Measurements from ENCODE around the gene BMP6.

The BMP6 gene

DNA sequence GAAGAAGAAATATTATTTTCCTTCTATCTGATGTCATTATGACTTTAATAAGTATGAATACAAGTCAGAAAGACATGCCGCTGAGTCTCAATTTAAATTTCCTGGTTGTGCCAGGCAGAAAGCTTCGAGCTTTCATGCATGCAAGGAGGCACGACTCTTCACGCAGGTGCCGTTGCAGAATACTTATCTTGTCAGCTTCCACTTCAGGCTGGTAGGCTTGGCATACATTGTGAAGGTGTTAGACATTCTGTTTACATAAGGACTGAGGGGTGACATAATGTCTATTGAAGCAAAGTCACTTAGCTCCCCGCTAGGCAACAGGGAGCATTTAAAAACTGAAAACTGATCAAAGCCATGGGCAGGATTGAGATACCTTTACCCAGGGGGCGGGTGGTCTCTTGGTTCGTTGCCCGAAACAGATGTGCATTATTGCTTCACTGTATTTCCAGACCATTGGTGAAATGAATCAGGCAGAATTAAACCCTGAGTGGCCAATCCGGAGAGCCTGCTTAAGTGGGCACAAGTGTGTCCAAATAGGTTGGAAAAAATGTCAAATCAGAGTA lies 16.4 kb downstream of the BMP6 start:
- Histone ChIP-seq H2AFZ (ENCODE audit: low read depth, low read length) (no peak overlapping the region), H3K4me1 (ENCODE audit: insufficient read depth, low read length) (no peaks in the 10 kb centered on the region), H3K9me3 (ENCODE audit: low read length) (no peaks in the 10 kb centered on the region), H3K27me3 (ENCODE audit: insufficient read depth, low read length) (peaks cover 26% of the 10 kb centered on the region), H3K36me3 (ENCODE audit: insufficient read depth, low read length) (no peaks in the 10 kb centered on the region), H3K4me3 (ENCODE audit: low read length) (no peak overlapping the region)

DNA sequence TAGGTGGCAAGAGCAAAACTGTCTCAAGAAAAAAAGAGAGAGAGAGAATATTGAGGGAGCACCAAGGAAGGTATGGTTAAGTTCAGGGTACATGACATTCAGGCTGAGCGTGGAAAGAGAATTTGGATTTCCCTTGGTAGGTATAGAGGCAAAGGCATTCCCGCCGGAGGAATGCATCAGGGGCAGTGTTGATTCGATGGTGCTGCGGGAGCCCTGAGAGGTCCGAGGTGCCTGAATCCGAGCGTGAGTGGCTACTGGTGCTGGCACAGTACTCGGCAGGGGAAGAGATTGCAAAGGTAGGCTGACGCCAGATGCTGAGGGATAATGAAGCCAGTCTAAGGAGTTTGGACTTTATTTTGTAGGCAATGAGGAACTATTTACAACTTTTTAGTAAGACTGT lies 20.0 kb downstream of the BMP6 start:
- H3K9me3 ChIP-seq (ENCODE audit: low read length) = no peaks in the 10 kb centered on the region
- no peaks in the 10 kb centered on the region for H3K36me3 ChIP-seq (ENCODE audit: insufficient read depth, low read length)
- H2AFZ ChIP-seq (ENCODE audit: low read depth, low read length) = no peak overlapping the region
- H3K4me1 ChIP-seq (ENCODE audit: insufficient read depth, low read length) = no peaks in the 10 kb centered on the region
- H3K4me3 ChIP-seq (ENCODE audit: low read length) = no peak overlapping the region
- H3K27me3 ChIP-seq (ENCODE audit: insufficient read depth, low read length) = peaks cover 10% of the 10 kb centered on the region

GRCh38 chr6:7747016-7747415 lies 21.1 kb downstream of the BMP6 start:
- Histone ChIP-seq H3K27me3 (ENCODE audit: insufficient read depth, low read length) (peaks cover 10% of the 10 kb centered on the region), H3K4me3 (ENCODE audit: low read length) (no peak overlapping the region), H3K9me3 (ENCODE audit: low read length) (no peaks in the 10 kb centered on the region), H2AFZ (ENCODE audit: low read depth, low read length) (no peak overlapping the region), H3K36me3 (ENCODE audit: insufficient read depth, low read length) (no peaks in the 10 kb centered on the region), H3K4me1 (ENCODE audit: insufficient read depth, low read length) (no peaks in the 10 kb centered on the region)

- H3K9me3 ChIP-seq (ENCODE audit: low read length) = no peaks in the 10 kb centered on the region
- H2AFZ ChIP-seq (ENCODE audit: low read depth, low read length) = no peak overlapping the region
- H3K4me3 ChIP-seq (ENCODE audit: low read length) = no peak overlapping the region
- H3K4me1 ChIP-seq (ENCODE audit: insufficient read depth, low read length) = no peaks in the 10 kb centered on the region
- H3K36me3 ChIP-seq (ENCODE audit: insufficient read depth, low read length) = no peaks in the 10 kb centered on the region
- peaks cover 6% of the 10 kb centered on the region for H3K27me3 ChIP-seq (ENCODE audit: insufficient read depth, low read length)
Measured at GRCh38 chr6:7747433-7747832, 21.5 kb downstream of the BMP6 start.

GRCh38 chr6:7747901-7748504 lies 22.1 kb downstream of the BMP6 start:
- H3K27me3 ChIP-seq (ENCODE audit: insufficient read depth, low read length) = peaks cover 5% of the 10 kb centered on the region

DNA sequence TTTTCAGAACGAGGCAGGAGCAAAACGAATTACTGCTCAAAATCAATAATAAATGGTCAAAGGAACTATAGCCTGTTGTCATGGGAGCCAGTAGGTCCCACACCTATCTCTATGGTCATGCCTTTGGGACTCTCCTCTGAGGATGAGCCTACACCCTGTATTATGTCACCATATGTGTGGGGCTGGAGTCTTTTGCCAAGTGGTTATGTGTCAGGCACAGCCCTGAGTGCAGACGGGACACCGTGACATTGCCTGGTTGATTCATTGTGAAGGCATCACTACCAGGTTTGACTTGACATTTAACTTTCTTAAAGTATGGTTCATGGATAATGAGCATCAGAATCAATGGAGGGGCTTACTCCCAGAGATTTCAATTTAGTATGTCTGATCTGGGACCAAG lies 23.6 kb downstream of the BMP6 start:
- Histone ChIP-seq H3K9me3 (ENCODE audit: low read length) (no peaks in the 10 kb centered on the region), H3K36me3 (ENCODE audit: insufficient read depth, low read length) (no peaks in the 10 kb centered on the region), H2AFZ (ENCODE audit: low read depth, low read length) (no peak overlapping the region), H3K4me1 (ENCODE audit: insufficient read depth, low read length) (no peaks in the 10 kb centered on the region), H3K4me3 (ENCODE audit: low read length) (no peak overlapping the region), H3K27me3 (ENCODE audit: insufficient read depth, low read length) (peaks cover 2% of the 10 kb centered on the region)

More at GRCh38 chr6:7747901-7748504, 22.1 kb downstream of the BMP6 start:
- Histone ChIP-seq H3K4me3 (ENCODE audit: low read length) (no peak overlapping the region), H3K36me3 (ENCODE audit: insufficient read depth, low read length) (no peaks in the 10 kb centered on the region), H3K9me3 (ENCODE audit: low read length) (no peaks in the 10 kb centered on the region), H2AFZ (ENCODE audit: low read depth, low read length) (no peak overlapping the region), H3K4me1 (ENCODE audit: insufficient read depth, low read length) (no peaks in the 10 kb centered on the region)

DNA sequence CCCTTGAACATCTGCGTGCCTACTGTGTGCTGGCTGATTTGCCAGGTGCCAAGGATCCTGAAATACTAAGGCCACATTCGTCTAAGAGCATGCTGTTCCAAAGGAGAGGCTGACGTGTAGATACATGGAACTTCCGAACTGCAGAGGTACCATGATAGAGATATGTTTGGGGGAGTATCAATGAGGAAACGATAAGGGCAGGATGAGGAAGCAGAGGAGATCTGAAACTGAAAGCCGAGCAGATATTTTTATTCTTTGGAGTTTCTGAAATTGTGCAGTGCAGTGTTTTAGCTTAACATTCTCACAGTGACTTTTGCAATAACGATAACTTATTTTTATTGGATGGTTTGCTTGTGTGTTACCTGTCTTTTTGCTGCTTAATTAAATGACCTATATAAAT lies 24.3 kb downstream of the BMP6 start:
- Histone ChIP-seq H2AFZ (ENCODE audit: low read depth, low read length) (no peak overlapping the region), H3K4me3 (ENCODE audit: low read length) (no peak overlapping the region), H3K36me3 (ENCODE audit: insufficient read depth, low read length) (no peaks in the 10 kb centered on the region), H3K9me3 (ENCODE audit: low read length) (no peaks in the 10 kb centered on the region), H3K4me1 (ENCODE audit: insufficient read depth, low read length) (no peaks in the 10 kb centered on the region), H3K27me3 (ENCODE audit: insufficient read depth, low read length) (peaks cover 2% of the 10 kb centered on the region)

- Histone ChIP-seq H2AFZ (ENCODE audit: low read depth, low read length) (no peak overlapping the region), H3K9me3 (ENCODE audit: low read length) (no peaks in the 10 kb centered on the region), H3K4me1 (ENCODE audit: insufficient read depth, low read length) (no peaks in the 10 kb centered on the region), H3K36me3 (ENCODE audit: insufficient read depth, low read length) (no peaks in the 10 kb centered on the region), H3K4me3 (ENCODE audit: low read length) (no peak overlapping the region), H3K27me3 (ENCODE audit: insufficient read depth, low read length) (no peaks in the 10 kb centered on the region)
Measured at GRCh38 chr6:7758456-7758855, 32.6 kb downstream of the BMP6 start.

DNA sequence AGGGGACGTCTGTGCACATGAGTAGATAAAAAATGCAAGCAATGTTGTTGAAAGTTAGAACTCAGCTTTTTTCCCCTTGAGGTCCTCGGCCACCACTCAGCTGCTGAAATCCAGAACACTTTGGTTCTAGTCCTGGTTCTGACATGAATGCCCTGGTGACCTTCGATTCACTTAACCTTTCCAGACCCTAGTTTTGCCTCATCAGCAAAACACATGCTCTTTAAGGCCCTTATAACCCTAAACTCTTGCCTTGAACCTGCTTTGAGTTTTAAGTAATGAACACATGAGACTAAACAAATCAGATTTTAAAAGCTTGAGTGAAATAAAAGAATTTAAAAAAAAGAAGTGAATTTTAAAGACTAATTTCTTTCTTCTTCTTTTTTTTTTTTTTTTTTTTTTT lies 33.4 kb downstream of the BMP6 start:
- H3K36me3 ChIP-seq (ENCODE audit: insufficient read depth, low read length) = no peaks in the 10 kb centered on the region
- no peak overlapping the region for H2AFZ ChIP-seq (ENCODE audit: low read depth, low read length)
- no peak overlapping the region for H3K4me3 ChIP-seq (ENCODE audit: low read length)
- no peaks in the 10 kb centered on the region for H3K9me3 ChIP-seq (ENCODE audit: low read length)
- peaks cover 3% of the 10 kb centered on the region for H3K4me1 ChIP-seq (ENCODE audit: insufficient read depth, low read length)
- H3K27me3 ChIP-seq (ENCODE audit: insufficient read depth, low read length) = no peaks in the 10 kb centered on the region

- Histone ChIP-seq H3K4me3 (ENCODE audit: low read length) (no peak overlapping the region), H3K36me3 (ENCODE audit: insufficient read depth, low read length) (no peaks in the 10 kb centered on the region), H3K9me3 (ENCODE audit: low read length) (no peaks in the 10 kb centered on the region), H2AFZ (ENCODE audit: low read depth, low read length) (no peak overlapping the region), H3K4me1 (ENCODE audit: insufficient read depth, low read length) (peaks cover 3% of the 10 kb centered on the region), H3K27me3 (ENCODE audit: insufficient read depth, low read length) (no peaks in the 10 kb centered on the region)
Measured at GRCh38 chr6:7761051-7761450, 35.2 kb downstream of the BMP6 start.

DNA sequence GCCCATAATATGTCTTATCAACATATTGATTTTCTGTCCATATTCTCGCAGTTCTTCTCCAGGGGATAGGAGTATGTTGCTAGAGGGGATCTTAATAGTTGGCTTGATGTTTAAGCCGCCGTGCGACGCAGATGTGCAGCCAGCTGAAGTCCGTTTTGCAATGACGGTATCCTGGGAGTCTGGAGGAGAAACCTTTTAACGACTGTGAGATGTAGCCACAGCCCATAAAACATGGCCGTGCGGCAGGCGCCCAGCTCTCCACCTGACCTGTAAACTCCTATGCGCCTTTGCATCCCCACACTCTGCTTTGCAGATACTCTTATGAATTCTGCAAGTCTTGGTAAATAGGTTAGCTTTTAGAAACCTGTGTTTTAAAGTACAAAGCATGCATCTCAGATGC lies 36.9 kb downstream of the BMP6 start:
- no peak overlapping the region for H3K4me3 ChIP-seq (ENCODE audit: low read length)
- H3K36me3 ChIP-seq (ENCODE audit: insufficient read depth, low read length) = no peaks in the 10 kb centered on the region
- H3K4me1 ChIP-seq (ENCODE audit: insufficient read depth, low read length) = peaks cover 3% of the 10 kb centered on the region
- H3K27me3 ChIP-seq (ENCODE audit: insufficient read depth, low read length) = no peaks in the 10 kb centered on the region
- H2AFZ ChIP-seq (ENCODE audit: low read depth, low read length) = no peak overlapping the region
- no peaks in the 10 kb centered on the region for H3K9me3 ChIP-seq (ENCODE audit: low read length)

- Histone ChIP-seq H3K36me3 (ENCODE audit: insufficient read depth, low read length) (no peaks in the 10 kb centered on the region), H3K27me3 (ENCODE audit: insufficient read depth, low read length) (no peaks in the 10 kb centered on the region), H3K9me3 (ENCODE audit: low read length) (no peaks in the 10 kb centered on the region), H3K4me1 (ENCODE audit: insufficient read depth, low read length) (peaks cover 3% of the 10 kb centered on the region), H2AFZ (ENCODE audit: low read depth, low read length) (no peak overlapping the region), H3K4me3 (ENCODE audit: low read length) (no peak overlapping the region)
Measured at GRCh38 chr6:7763881-7764280, 38.0 kb downstream of the BMP6 start.

GRCh38 chr6:7765575-7766325 lies 39.9 kb downstream of the BMP6 start:
- H2AFZ ChIP-seq (ENCODE audit: low read depth, low read length) = no peak overlapping the region
- H3K27me3 ChIP-seq (ENCODE audit: insufficient read depth, low read length) = no peaks in the 10 kb centered on the region
- peaks cover 3% of the 10 kb centered on the region for H3K4me1 ChIP-seq (ENCODE audit: insufficient read depth, low read length)
- H3K9me3 ChIP-seq (ENCODE audit: low read length) = no peaks in the 10 kb centered on the region
- H3K4me3 ChIP-seq (ENCODE audit: low read length) = no peak overlapping the region
- no peaks in the 10 kb centered on the region for H3K36me3 ChIP-seq (ENCODE audit: insufficient read depth, low read length)

All from neuron (in vitro differentiated cells).